GM18907 (cell line): ENCODE measurements around the gene ATP10B.
"Not testable (repeated sequence)": the region's sequence is repeated elsewhere in the genome, so short reads cannot be mapped to it uniquely, and the experiment has no call there.

Source experiments
- ATAC-seq: cut with Tn5 transposase; IDR thresholded peaks from one replicate; pipeline ENCODE4 v1.9.1; 2021; ENCODE audit warnings: mild to moderate bottlenecking, moderate library complexity; ENCODE audit not compliant: unreplicated experiment

Gene ATP10B

GRCh38 chr5:160833806-160834205 lies 18.2 kb downstream of the ATP10B start:
- no peak for ATAC-seq

DNA sequence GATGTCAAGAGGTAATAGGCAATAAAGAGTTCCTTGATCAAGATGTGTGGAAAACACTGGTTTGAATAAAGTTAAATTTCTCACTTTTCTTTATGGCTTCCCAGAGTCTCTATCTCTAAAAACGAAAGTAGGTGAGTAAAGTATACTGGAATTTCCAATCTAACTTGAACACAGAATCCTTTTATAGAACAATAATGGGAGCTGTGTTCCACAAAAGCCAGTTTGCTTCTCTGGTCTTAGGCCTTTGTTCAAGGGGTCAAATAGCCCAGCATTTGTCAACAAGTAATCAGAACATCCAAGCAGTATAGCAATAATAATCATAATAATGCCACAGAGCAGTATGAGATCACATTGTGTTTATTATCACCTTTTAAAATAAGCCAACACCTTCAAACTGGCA lies 20.2 kb downstream of the ATP10B start:
- no peak for ATAC-seq

DNA sequence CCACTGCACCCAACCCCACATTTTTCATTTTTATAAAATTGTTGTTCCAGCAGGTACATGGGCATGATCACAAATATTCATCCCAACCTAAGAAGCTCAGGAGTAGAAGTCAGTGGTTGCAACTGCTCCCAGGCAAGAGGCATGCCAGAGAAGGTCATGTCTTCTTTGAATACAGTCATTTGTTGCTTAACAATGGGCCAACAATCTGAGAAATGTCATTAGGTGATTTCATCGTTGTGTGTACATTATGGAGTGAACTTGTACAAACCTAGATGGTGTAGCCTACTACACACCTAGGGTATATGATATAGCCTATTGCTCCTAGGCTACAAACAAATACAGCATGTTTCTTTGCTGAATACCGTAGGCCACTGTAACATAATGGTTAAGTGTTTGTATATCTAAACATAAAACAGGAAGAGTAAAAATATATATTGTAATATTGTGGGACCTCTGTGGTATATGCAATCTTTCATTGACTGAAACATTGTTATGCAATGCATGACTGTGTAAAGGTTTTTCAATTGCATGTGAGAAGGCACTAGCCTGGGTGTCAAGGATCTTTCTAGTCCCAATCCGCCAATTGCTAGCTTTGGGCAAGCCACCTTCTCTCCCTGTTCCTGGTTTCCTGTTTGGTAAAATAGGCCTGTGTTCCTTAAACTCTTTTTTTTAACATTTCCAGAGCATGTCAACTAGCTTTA lies 27.6 kb downstream of the ATP10B start:
- no peak for ATAC-seq

DNA sequence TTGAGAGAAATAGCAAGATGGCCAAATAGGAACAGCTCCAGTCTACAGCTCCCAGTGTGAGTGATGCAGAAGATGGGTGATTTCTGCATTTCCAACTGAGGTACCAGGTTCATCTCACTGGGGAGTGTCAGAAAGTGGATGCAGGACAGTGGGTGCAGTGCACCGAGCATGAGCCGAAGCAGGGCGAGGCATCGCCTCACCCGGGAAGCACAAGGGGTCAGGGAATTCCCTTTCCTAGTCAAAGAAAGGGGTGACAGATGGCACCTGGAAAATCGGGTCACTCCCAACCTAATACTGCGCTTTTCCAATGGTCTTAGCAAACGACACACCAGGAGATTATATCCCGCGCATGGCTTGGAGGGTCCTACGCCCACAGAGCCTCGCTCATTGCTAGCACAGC lies 39.0 kb downstream of the ATP10B start:
- ATAC-seq, result not testable (repeated sequence)

GRCh38 chr5:160805376-160805775 lies 46.6 kb downstream of the ATP10B start:
- ATAC-seq, result no peak

- peak; percentile 58 for ATAC-seq
These were observed 49.4 kb downstream of the ATP10B start for GRCh38 chr5:160802592-160802991.

GRCh38 chr5:160800375-160801275 lies 51.4 kb downstream of the ATP10B start:
- ATAC-seq, result no peak

- ATAC-seq, result peak; percentile 77
These were observed 52.8 kb downstream of the ATP10B start for GRCh38 chr5:160799184-160799583.

DNA sequence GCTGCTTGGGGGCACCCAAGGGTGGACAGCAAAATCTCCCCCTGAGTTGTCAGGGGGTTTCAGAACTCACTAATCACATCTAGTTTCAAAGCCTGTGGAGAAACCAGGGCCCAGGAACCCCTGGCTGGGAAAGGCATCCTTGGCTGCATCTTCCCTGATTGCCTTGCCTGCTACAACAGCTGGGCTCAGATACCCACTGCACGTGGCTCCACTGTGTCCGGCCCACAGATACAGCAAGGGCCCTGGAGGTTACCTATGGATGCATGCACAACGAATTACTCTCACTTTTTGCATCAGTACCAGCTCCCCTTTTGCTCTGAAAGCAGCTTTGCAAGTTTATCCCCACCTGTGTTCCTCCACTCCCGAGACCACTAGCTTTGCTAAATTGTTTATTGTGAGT lies 55.0 kb downstream of the ATP10B start:
- ATAC-seq, result no peak

DNA sequence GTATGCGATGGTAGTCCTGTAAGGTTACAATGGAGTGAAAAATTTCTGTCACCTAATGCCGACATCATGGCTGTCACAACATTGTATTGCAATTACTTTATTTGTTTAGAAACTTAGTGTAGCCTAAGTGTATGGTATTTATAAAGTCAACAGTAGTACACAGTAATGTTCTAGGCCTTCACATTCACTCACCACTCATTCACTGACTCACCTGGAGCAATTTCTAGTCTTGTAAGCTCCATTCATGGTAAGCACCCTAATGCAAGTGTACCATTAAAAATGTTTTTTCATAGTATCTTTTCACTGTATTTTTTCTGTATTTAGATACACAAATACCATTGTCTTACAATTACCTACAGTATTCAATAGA lies 58.5 kb downstream of the ATP10B start:
- ATAC-seq, result no peak

DNA sequence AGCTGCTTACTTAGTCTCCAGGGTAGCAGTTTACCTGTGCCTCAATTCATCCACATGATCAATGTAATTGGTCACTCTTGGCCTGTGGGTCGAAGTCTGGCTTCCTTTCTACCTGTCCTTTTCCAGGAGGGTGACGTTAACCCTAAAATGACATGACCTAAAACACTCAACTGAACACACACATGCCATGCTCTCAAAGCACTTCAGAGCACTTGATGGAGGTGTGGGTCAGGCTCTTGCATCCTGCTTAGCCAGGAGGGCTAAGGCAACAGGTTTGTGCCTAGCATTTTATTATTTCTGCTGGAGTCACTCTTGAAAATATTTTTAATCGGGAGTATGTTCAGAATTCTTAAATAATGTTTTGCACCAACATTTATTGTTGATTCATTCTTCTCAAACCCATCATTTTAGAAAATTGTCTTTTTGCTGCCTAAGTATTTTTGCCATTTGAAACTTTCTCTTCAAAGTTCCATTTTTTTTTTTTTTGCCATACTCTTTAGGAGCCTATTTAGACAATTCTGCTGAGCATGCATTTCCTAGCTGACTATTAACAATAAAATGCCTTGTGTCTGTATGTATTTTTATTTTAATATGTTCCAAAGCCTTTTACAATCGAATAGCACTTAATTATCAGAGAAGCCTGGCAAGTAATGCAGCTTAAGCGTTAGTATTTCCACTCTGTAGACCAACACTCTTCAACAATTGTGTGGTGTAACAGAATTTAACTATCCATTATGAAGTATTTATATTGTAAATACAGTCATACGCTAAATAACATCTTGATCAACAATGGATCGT lies 59.1 kb downstream of the ATP10B start:
- ATAC-seq, result no peak

- no peak for ATAC-seq
These were observed 59.7 kb downstream of the ATP10B start for GRCh38 chr5:160792281-160792680.

DNA sequence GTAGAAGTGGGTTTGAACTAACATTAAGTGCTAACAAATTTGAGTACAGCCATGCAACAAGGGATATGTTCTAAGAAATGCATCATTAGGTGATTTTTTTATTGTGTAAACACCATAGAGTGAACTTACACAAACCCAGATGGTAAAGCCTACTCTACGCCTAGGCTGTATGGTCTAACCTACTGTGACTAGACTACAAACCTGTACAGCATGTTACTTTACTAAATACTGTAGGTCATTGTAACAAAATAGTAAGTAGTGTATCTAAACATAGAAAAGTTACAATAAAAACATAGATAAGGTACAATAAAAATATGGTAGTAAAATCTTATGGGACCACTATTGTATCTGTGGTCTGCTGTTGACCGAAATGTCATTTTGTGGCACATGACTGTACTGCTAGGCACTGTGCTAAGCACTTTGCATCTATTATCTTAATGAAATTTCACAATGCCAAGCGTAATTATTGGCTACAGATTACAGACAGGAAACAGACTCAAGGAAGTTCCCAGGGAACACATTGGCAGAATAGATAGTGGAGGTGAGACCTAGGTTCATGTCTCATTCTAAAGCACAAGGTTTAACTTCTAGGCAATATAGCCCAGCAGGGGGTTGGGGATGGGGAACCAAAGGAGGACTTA lies 62.7 kb downstream of the ATP10B start:
- ATAC-seq, result no peak

GRCh38 chr5:160788102-160788660 lies 63.8 kb downstream of the ATP10B start:
- no peak for ATAC-seq

- ATAC-seq, result peak; percentile 60
These were observed 64.8 kb downstream of the ATP10B start for GRCh38 chr5:160787240-160787639.

GRCh38 chr5:160774666-160775315 lies 77.2 kb downstream of the ATP10B start:
- no peak for ATAC-seq

DNA sequence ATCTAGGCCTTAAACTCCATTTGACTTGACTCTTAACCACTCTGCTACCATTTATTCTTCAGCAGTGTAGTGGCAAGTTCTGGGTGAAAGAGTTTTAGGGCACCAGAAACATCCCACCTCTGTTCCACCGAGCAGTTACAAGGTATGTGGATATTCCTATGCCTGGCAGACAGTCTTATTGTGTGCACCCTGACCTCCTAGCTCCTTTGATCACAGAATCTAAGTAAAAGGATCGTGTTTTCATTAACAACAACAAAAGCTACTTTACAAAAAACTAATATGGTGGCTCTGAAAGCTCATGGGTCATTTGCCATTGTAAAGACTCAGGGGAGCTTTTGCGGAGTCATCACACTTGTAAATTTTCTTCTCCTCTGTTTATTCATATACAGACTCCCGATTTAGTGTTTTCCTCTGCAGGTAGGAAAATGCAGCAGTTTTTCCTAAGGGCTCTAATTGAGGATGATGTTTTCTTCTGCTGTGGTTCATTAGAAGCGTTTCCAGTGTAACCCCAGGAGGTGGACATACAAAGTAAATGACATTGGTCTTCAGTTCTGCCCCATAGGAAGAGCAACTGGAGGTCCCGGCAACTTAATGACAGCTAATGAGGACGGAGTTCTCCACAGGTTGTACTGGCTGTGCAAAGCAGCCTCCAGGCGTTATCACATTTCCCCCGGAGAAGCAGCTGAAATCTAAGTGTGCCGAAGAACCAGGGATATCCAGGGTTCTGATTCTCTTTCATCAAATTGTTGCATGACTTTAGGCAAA lies 78.2 kb downstream of the ATP10B start:
- no peak for ATAC-seq

GRCh38 chr5:160772854-160773253 lies 79.2 kb downstream of the ATP10B start:
- no peak for ATAC-seq

DNA sequence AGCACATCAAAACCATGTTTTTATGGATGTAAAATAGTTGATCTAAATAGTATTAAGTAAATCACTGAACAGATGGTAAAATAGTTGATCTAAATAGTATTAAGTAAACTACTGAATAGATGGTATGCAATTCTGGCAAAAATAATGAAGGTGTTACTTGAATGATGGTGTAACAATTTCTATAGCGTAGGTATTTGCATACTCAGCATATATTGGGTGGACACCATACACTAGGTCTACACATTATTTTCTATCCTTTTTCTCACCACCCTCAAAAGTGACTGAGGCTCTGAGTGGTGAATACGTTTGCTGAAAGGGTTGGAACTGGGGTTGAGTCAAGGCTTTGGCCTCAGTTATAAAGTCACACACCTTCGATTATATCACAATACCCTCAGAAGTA lies 81.3 kb downstream of the ATP10B start:
- no peak for ATAC-seq
